Measurements from ENCODE around the gene SHISA6.

GRCh38 chr17:11241611-11242226 is 706 bp downstream of the SHISA6 start:
- TF ChIP-seq CTCF (IDR thresholded peaks at IDR 0.05) (no peak), EZH2 (IDR thresholded peaks at IDR 0.05) (peak; percentile 83), EZH2phosphoT487 (IDR thresholded peaks at IDR 0.05) (peak; percentile 59)
